Measurements from ENCODE around the gene PLA2G5. TPM values are rescaled to one million over a fixed set of nuclear protein-coding genes. Genes with fewer than 3 reads are reported as not detected.

PLA2G5 gene
- total RNA-seq, 2 experiments from 2014 or later: not detected

DNA sequence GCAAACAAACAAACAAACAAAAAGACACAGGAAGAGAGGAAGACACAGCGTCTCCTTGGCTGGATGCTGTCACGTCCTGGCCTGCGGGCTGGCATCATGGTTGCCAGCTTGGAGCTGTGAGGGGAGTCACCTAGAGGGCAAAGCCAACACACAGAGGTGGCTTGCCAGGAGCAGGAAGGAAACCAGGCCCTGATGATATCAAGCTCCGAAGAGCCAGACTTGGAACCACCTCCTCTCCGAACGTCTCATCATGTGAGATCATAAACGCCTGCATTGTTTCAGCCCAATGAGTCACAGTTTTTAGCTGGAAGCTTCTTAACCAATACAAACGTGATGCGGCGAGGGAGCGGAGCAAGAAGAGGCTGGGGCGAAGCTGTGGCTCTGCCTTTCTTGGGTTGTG is 40.7 kb downstream of the PLA2G5 start:
- Histone ChIP-seq H4K20me1 (ENCODE audit: insufficient read depth, low read length) (no peaks in the 10 kb centered on the region), H3K79me2 (ENCODE audit: insufficient read depth, low read depth, low read length) (no peaks in the 10 kb centered on the region), H3K4me2 (ENCODE audit: low read length) (no peak overlapping the region), H3K9me2 (ENCODE audit: insufficient read depth, low read length) (no peaks in the 10 kb centered on the region), H3K4me3 (ENCODE audit: low read depth, low read length, poor library complexity, severe bottlenecking) (no peak overlapping the region), H2AFZ (ENCODE audit: low read length) (no peak overlapping the region), H3K9me3 (ENCODE audit: low read length) (no peaks in the 10 kb centered on the region), H3K4me1 (ENCODE audit: insufficient read depth, low read length, poor library complexity, severe bottlenecking) (no peaks in the 10 kb centered on the region), H3K27ac (ENCODE audit: low read depth, low read length, poor library complexity, severe bottlenecking) (no peak overlapping the region), H3K36me3 (ENCODE audit: insufficient read depth, low read length) (no peaks in the 10 kb centered on the region)
- no peak for DNase-seq (ENCODE audit: low spot score)
- TF ChIP-seq, protein P1, sequence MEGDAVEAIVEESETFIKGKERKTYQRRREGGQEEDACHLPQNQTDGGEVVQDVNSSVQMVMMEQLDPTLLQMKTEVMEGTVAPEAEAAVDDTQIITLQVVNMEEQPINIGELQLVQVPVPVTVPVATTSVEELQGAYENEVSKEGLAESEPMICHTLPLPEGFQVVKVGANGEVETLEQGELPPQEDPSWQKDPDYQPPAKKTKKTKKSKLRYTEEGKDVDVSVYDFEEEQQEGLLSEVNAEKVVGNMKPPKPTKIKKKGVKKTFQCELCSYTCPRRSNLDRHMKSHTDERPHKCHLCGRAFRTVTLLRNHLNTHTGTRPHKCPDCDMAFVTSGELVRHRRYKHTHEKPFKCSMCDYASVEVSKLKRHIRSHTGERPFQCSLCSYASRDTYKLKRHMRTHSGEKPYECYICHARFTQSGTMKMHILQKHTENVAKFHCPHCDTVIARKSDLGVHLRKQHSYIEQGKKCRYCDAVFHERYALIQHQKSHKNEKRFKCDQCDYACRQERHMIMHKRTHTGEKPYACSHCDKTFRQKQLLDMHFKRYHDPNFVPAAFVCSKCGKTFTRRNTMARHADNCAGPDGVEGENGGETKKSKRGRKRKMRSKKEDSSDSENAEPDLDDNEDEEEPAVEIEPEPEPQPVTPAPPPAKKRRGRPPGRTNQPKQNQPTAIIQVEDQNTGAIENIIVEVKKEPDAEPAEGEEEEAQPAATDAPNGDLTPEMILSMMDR (conservative IDR thresholded peaks at IDR 0.05; ENCODE audit: low read length): no peak
- no peak for TF ChIP-seq EZH2phosphoT487 (IDR thresholded peaks at IDR 0.05; ENCODE audit: borderline replicate concordance, low read depth, low read length)
- ChIA-PET POLR2A (no interaction called here), CTCF (ENCODE audit: unreplicated experiment) (no interaction called here)
- BruUV-seq (replicated peaks): no TSS peak
- intact Hi-C loops (cut with micrococcal nuclease; ENCODE audit: unreplicated experiment): no loop called here

DNA sequence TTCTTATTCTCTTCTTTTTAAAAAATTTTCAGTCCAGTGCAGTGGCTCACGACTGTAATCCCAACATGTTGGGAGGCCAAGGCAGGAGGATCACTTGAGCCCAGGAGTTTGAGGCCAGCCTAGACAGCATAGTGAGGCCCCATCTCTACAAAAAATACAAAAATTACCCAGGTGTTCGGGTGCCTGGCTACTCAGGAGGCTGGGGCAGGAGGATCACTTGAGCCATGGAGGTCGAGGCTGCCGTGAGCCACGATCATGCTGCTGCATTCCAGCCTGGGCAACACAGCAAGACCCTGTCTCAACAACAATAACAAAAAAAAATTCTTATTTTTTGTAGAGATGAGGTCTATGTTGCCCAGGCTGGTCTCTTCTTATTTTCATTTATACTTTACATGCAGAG is 41.5 kb downstream of the PLA2G5 start:
- no peaks in the 10 kb centered on the region for H3K79me2 ChIP-seq (ENCODE audit: insufficient read depth, low read depth, low read length)
- no TSS peak for BruUV-seq (replicated peaks)
- H3K27ac ChIP-seq (ENCODE audit: low read depth, low read length, poor library complexity, severe bottlenecking): no peak overlapping the region
- CTCF ChIA-PET (ENCODE audit: unreplicated experiment): no interaction called here
- POLR2A ChIA-PET: no interaction called here
- no peak overlapping the region for H2AFZ ChIP-seq (ENCODE audit: low read length)
- H3K9me3 ChIP-seq (ENCODE audit: low read length): no peaks in the 10 kb centered on the region
- no peaks in the 10 kb centered on the region for H3K9me2 ChIP-seq (ENCODE audit: insufficient read depth, low read length)
- intact Hi-C loops (cut with micrococcal nuclease; ENCODE audit: unreplicated experiment): no loop called here
- no peaks in the 10 kb centered on the region for H4K20me1 ChIP-seq (ENCODE audit: insufficient read depth, low read length)
- no peak overlapping the region for H3K4me3 ChIP-seq (ENCODE audit: low read depth, low read length, poor library complexity, severe bottlenecking)
- no peak for DNase-seq (ENCODE audit: low spot score)
- no peak overlapping the region for H3K4me2 ChIP-seq (ENCODE audit: low read length)
- no peaks in the 10 kb centered on the region for H3K4me1 ChIP-seq (ENCODE audit: insufficient read depth, low read length, poor library complexity, severe bottlenecking)
- TF ChIP-seq, protein P1 (conservative IDR thresholded peaks at IDR 0.05; ENCODE audit: low read length): no peak
- no peak for TF ChIP-seq EZH2phosphoT487 (IDR thresholded peaks at IDR 0.05; ENCODE audit: borderline replicate concordance, low read depth, low read length)
- H3K36me3 ChIP-seq (ENCODE audit: insufficient read depth, low read length): no peaks in the 10 kb centered on the region

GRCh38 chr1:20112279-20113000 is 42.4 kb downstream of the PLA2G5 start:
- BruUV-seq (replicated peaks): no TSS peak
- no peak for TF ChIP-seq EZH2phosphoT487 (IDR thresholded peaks at IDR 0.05; ENCODE audit: borderline replicate concordance, low read depth, low read length)
- TF ChIP-seq, protein P1 (conservative IDR thresholded peaks at IDR 0.05; ENCODE audit: low read length): no peak
- no peaks in the 10 kb centered on the region for H3K36me3 ChIP-seq (ENCODE audit: insufficient read depth, low read length)
- H3K4me3 ChIP-seq (ENCODE audit: low read depth, low read length, poor library complexity, severe bottlenecking): no peak overlapping the region
- no peak overlapping the region for H2AFZ ChIP-seq (ENCODE audit: low read length)
- no peaks in the 10 kb centered on the region for H3K79me2 ChIP-seq (ENCODE audit: insufficient read depth, low read depth, low read length)
- no peaks in the 10 kb centered on the region for H3K9me3 ChIP-seq (ENCODE audit: low read length)
- no peak for DNase-seq (ENCODE audit: low spot score)
- H3K4me2 ChIP-seq (ENCODE audit: low read length): no peak overlapping the region
- POLR2A ChIA-PET: interaction anchor here (0.7 kb wide), 1 partner anchor 35 kb away, joined by 3 read pairs; no protein-coding TSS in a partner anchor
- no peaks in the 10 kb centered on the region for H4K20me1 ChIP-seq (ENCODE audit: insufficient read depth, low read length)
- intact Hi-C loops (cut with micrococcal nuclease; ENCODE audit: unreplicated experiment): no loop called here
- no peaks in the 10 kb centered on the region for H3K4me1 ChIP-seq (ENCODE audit: insufficient read depth, low read length, poor library complexity, severe bottlenecking)
- H3K9me2 ChIP-seq (ENCODE audit: insufficient read depth, low read length): no peaks in the 10 kb centered on the region
- H3K27ac ChIP-seq (ENCODE audit: low read depth, low read length, poor library complexity, severe bottlenecking): no peak overlapping the region
- CTCF ChIA-PET (ENCODE audit: unreplicated experiment): no interaction called here
